ENCODE measurements around the gene KEAP1.

GRCh38 chr19:10454267-10454666, 48.9 kb downstream of the KEAP1 start:
- TF ChIP-seq XRCC3 (IDR thresholded peaks at IDR 0.05): no peak
- no peak for TF ChIP-seq ZNF121 (CRISPR knock-in tag; conservative IDR thresholded peaks at IDR 0.05)
- TF ChIP-seq CTCF (IDR thresholded peaks at IDR 0.05 in 2 of 3, conservative IDR thresholded peaks at IDR 0.05 in 1 of 3; ENCODE audit: insufficient read depth in 2 of 3, low read depth in 1 of 3, low read length in 3 of 3): no peak

Measured in K562 (cell line).